Measurements from ENCODE around the gene TNFSF13B.

Gene TNFSF13B

GRCh38 chr13:108346376-108346775 lies 76.9 kb downstream of the TNFSF13B start:
- DNase-seq (ENCODE audit: low read depth in 2 of 2), result no peak

GRCh38 chr13:108349269-108349668 lies 79.8 kb downstream of the TNFSF13B start:
- no peak for DNase-seq (ENCODE audit: low read depth in 2 of 2)

GRCh38 chr13:108350579-108350978 lies 81.1 kb downstream of the TNFSF13B start:
- DNase-seq (ENCODE audit: low read depth in 2 of 2), result no peak

- no peak for DNase-seq (ENCODE audit: low read depth in 2 of 2)
Observed at GRCh38 chr13:108352599-108352998, 83.1 kb downstream of the TNFSF13B start.

GRCh38 chr13:108357228-108357627 lies 87.7 kb downstream of the TNFSF13B start:
- DNase-seq (ENCODE audit: low read depth in 2 of 2), result no peak
